DMS53 treated with DMSO at 0.1 percent for 48 hours (cell line): ENCODE results near the gene ANKS1A.

Experiments used
- DNase-seq: peaks from one replicate; lab custom pipeline; 2025; ENCODE audit not compliant: unreplicated experiment; lab: John Stamatoyannopoulos, UW

The ANKS1A gene

GRCh38 chr6:35051997-35052583 lies 163.0 kb downstream of the ANKS1A start:
- DNase-seq = no peak

GRCh38 chr6:35052694-35053565 lies 163.9 kb downstream of the ANKS1A start:
- DNase-seq = no peak

- DNase-seq = no peak
Observed at GRCh38 chr6:35053701-35054100, 164.6 kb downstream of the ANKS1A start.

- DNase-seq = no peak
Observed at GRCh38 chr6:35054106-35054742, 165.2 kb downstream of the ANKS1A start.

- no peak for DNase-seq
Observed at GRCh38 chr6:35054743-35055130, 165.7 kb downstream of the ANKS1A start.

GRCh38 chr6:35055891-35056290 lies 166.8 kb downstream of the ANKS1A start:
- DNase-seq = no peak

GRCh38 chr6:35056952-35057351 lies 167.9 kb downstream of the ANKS1A start:
- DNase-seq = no peak

GRCh38 chr6:35057449-35058357 lies 168.6 kb downstream of the ANKS1A start:
- DNase-seq = no peak

- DNase-seq = no peak
Observed at GRCh38 chr6:35058358-35058675, 169.3 kb downstream of the ANKS1A start.

GRCh38 chr6:35058865-35059522 lies 169.9 kb downstream of the ANKS1A start:
- no peak for DNase-seq

- DNase-seq = no peak
Observed at GRCh38 chr6:35059596-35060345, 170.7 kb downstream of the ANKS1A start.

- DNase-seq = no peak
Observed at GRCh38 chr6:35061102-35061615, 172.1 kb downstream of the ANKS1A start.

GRCh38 chr6:35061651-35062410 lies 172.8 kb downstream of the ANKS1A start:
- DNase-seq = no peak

- DNase-seq = no peak
Observed at GRCh38 chr6:35062676-35063574, 173.9 kb downstream of the ANKS1A start.

- no peak for DNase-seq
Observed at GRCh38 chr6:35063701-35064280, 174.7 kb downstream of the ANKS1A start.

- no peak for DNase-seq
Observed at GRCh38 chr6:35064290-35064689, 175.2 kb downstream of the ANKS1A start.

- no peak for DNase-seq
Observed at GRCh38 chr6:35064757-35065440, 175.8 kb downstream of the ANKS1A start.
